H1 (cell line): ENCODE measurements around the gene BRIP1.

Experiments used
- CTCF ChIP-seq, 3 experiments: IDR thresholded peaks; 1 replicate in 2 of 3; 2 replicates in 1 of 3; pipeline versions ENCODE4 v1.5.1 to v1.6.1; 2011; ENCODE audit warnings: low read length in 3 of 3, mild to moderate bottlenecking in 3 of 3, inconsistent platforms in 2 of 3, low read depth in 1 of 3, moderate library complexity in 1 of 3; ENCODE audit not compliant: insufficient read depth in 1 of 3; ENCODE audit errors: control extremely low read depth in 1 of 3
- POLR2A ChIP-seq, 2 experiments: IDR thresholded peaks; 1 replicate in 1 of 2; 2 replicates in 1 of 2; pipeline ENCODE4 v1.6.1; 2011; ENCODE audit warnings: low read depth in 2 of 2, low read length in 2 of 2, mild to moderate bottlenecking in 2 of 2; ENCODE audit errors: control extremely low read depth in 1 of 2
- SP1 ChIP-seq: IDR thresholded peaks from 2 replicates; pipeline ENCODE4 v1.6.1; 2011; ENCODE audit warnings: low read depth, low read length
- TAF1 ChIP-seq: IDR thresholded peaks from 2 replicates; pipeline ENCODE4 v1.6.1; 2011; ENCODE audit warnings: mild to moderate bottlenecking, low read depth, low read length

- TF ChIP-seq SP1 (no peak), CTCF (IDR thresholded peaks at IDR 0.05; ENCODE audit: control extremely low read depth in 1 of 3, insufficient read depth in 1 of 3, low read depth in 1 of 3, low read length in 3 of 3) (no peak), TAF1 (no peak), POLR2A (IDR thresholded peaks at IDR 0.05; ENCODE audit: control extremely low read depth in 1 of 2, low read depth in 2 of 2, low read length in 2 of 2) (no peak)
Measured at GRCh38 chr17:61793565-61793964, 69.8 kb downstream of the BRIP1 start.
